ENCODE results near the gene GALNT6. TPM values are rescaled to one million over a fixed set of nuclear protein-coding genes. Genes with fewer than 3 reads are reported as not detected.

GALNT6 gene
- total RNA-seq, 1 donor from 2014 or later, result 32.4 TPM

DNA sequence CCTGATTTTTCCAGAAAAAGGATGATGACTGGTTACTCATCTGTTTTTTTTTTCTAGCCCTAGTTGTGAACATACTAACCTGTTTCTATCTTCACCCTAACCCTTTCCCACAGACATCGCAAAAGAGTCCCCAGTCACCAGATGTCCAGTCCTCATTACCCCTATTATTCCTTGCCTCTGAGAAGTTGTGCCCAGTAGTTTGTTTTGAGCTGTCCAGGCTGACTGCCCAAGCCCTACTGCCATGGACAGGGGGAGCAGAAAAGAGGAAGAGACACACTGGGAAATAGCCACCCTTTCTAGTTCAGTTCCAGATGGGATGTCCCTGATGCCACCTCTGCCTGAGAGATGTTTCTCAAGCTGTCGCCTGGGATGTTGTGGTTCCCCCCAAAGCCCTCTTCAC is 30.9 kb downstream of the GALNT6 start:
- no peak for DNase-seq (ENCODE audit: low read depth)
- no peak overlapping the region for H3K4me3 ChIP-seq (ENCODE audit: low read depth, low read length)
- TF ChIP-seq, protein P1, sequence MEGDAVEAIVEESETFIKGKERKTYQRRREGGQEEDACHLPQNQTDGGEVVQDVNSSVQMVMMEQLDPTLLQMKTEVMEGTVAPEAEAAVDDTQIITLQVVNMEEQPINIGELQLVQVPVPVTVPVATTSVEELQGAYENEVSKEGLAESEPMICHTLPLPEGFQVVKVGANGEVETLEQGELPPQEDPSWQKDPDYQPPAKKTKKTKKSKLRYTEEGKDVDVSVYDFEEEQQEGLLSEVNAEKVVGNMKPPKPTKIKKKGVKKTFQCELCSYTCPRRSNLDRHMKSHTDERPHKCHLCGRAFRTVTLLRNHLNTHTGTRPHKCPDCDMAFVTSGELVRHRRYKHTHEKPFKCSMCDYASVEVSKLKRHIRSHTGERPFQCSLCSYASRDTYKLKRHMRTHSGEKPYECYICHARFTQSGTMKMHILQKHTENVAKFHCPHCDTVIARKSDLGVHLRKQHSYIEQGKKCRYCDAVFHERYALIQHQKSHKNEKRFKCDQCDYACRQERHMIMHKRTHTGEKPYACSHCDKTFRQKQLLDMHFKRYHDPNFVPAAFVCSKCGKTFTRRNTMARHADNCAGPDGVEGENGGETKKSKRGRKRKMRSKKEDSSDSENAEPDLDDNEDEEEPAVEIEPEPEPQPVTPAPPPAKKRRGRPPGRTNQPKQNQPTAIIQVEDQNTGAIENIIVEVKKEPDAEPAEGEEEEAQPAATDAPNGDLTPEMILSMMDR (conservative IDR thresholded peaks at IDR 0.05; ENCODE audit: low read depth, low read length), result no peak

DNA sequence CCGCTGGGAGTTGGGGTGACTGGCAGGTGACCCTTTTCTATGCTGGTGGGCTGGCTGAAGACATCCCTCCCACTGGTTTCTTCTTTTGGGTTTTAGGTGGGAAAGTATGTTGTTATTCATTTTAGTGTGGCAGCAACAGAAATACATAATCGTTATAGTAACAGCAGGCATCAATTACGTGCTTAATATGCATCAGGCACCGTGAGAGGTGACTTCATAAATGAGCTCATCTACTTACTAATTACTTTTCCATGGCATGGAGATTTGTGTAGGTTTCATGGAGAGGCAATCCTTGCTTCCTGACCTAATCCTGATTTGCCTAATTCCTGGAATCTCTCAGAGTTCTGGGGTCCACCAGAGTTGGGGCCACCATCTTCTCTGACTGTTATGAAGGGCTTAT is 31.4 kb downstream of the GALNT6 start:
- no peak overlapping the region for H3K4me3 ChIP-seq (ENCODE audit: low read depth, low read length)
- DNase-seq (ENCODE audit: low read depth), result no peak
- TF ChIP-seq, protein P1 (conservative IDR thresholded peaks at IDR 0.05; ENCODE audit: low read depth, low read length), result no peak

DNA sequence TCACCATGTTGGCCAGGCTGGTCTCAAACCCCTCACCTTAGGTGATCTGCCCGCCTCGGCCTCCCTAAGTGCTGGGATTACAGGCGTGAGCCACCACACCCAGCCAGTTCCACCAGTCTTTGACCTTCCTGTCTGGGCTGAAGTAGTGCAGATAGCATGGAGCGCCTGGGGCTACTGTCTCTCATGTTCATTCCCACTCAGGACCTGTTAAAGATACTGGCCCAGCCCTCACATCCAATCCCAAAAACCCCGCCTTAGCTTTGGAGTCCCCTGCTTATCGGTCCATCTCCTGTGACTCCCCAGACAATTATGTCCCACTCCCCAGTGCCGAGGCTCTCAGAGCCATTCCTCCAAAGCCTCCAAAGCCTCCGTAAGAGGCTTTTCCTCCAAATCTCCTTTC is 32.7 kb downstream of the GALNT6 start:
- DNase-seq (ENCODE audit: low read depth), result no peak
- H3K4me3 ChIP-seq (ENCODE audit: low read depth, low read length), result no peak overlapping the region
- TF ChIP-seq, protein P1 (conservative IDR thresholded peaks at IDR 0.05; ENCODE audit: low read depth, low read length), result no peak

DNA sequence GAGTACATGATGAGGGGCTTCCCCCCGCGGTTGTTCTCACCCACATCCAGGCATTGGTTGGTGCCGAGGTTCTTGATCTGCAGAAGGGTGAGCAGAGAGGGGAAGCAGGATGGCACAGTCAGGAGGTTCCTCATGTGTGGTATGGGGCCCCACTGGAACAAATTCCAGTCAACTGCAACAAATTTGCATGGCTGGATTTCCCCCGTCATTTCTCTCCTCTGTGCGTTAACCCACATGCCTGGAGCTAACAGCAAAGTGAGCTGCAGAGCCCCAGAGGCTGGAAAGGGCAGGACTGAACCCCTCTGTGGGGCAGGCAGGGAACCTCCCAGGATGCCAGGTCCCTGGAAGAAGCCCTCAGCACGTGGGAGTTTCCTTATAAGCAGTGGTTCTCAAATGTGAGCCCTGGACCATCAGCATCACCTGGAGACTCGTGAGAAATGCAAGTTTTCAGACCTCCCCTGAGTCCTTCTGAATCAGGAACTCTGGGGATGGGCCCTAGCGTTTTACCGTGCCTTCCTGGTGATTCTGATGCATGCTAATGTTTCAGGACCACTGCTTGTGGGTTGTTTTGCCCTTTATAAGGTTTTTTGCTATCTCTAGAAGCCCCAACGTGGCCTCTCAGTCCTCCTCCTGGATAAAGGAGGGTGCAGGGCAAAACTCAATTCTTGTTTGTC is 33.7 kb downstream of the GALNT6 start:
- no peak overlapping the region for H3K4me3 ChIP-seq (ENCODE audit: low read depth, low read length)
- DNase-seq (ENCODE audit: low read depth), result no peak
- TF ChIP-seq, protein P1 (conservative IDR thresholded peaks at IDR 0.05; ENCODE audit: low read depth, low read length), result no peak

DNA sequence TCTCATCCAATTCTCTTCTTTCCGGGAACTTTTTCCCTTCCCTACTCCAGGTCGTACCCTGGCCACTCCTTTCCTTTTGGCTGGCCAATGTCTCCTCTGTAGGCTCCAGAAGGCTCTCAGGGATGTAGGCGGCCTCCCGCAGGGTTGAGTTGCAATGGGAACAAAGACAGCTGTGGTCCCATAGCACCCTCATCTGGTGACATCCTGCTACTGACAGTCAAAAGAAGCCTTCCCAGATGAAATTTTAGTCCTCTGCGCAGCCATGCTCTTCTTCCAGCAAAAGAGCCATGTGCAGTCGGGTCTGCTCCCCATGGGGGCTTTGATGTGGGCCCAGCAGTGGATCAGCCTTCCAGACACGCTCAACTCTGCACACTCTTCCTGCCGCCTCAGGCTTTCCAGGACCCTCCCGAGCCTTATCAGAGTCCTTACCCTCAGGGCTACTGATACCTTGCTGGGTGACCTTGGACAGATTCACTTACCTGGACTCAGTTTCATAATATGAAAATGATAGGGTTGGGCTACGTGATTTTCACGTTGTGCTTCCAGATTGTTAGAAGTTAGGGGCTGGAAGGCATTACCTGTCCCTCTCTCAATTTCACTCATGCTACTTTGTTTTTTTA is 39.2 kb downstream of the GALNT6 start:
- H3K4me3 ChIP-seq (ENCODE audit: low read depth, low read length), result no peak overlapping the region
- TF ChIP-seq, protein P1 (conservative IDR thresholded peaks at IDR 0.05; ENCODE audit: low read depth, low read length), result peak; percentile 79
- no peak for DNase-seq (ENCODE audit: low read depth)

DNA sequence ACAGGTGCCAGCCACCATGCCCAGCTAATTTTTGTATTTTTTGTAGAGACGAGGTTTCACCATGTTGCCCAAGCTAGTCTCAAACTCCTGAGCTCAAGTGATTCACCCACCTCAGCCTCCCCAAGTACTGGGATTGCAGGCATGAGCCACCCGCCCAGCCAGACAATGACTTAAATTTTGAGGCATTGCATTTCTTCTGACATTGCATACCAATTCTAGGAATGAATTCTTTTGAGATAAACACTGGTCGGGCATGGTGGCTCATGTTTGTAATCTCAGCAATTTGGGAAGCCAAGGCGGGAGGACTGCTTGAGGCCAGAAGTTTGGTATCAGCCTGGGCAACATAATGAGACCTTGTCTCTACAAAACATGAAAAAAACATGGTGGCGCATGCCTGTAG is 42.2 kb downstream of the GALNT6 start:
- no peak overlapping the region for H3K4me3 ChIP-seq (ENCODE audit: low read depth, low read length)
- TF ChIP-seq, protein P1 (conservative IDR thresholded peaks at IDR 0.05; ENCODE audit: low read depth, low read length), result no peak
- DNase-seq (ENCODE audit: low read depth), result no peak

DNA sequence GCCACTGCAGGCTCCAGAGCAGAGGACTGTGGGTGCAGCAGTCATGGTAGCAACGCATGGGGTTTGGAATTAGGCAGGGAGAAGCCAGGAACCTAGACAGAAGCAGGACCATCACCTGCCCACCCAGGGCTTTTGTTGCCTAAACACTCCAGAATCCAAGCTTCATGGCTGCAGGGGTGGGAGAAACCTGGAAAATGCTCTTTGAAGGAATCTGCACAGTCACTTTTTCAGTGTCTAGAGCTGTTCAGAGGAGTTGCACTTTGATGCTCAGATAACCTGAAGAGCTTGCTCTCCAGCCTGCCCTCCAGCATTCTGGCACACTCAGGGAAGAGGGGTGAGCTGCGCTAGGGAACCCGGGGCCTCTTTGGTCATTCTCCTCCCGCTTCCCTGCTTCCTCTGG is 43.1 kb downstream of the GALNT6 start:
- H3K4me3 ChIP-seq (ENCODE audit: low read depth, low read length), result no peak overlapping the region
- TF ChIP-seq, protein P1 (conservative IDR thresholded peaks at IDR 0.05; ENCODE audit: low read depth, low read length), result no peak
- DNase-seq (ENCODE audit: low read depth), result no peak

Measured in epithelial cell of proximal tubule (primary cell).